Smooth muscle cell (in vitro differentiated cells): ENCODE measurements around the gene ACP5. TPM values are rescaled to one million over a fixed set of nuclear protein-coding genes. Genes with fewer than 3 reads are reported as not detected.

ENCODE experiments used
- polyA plus RNA-seq: library from polyadenylated mRNA; unstranded; fragments of >200 nt; fragmentation: Nextera tagmentation; extraction: Ambion mirVana; gene quantifications from 2 replicates; pipeline ENCODE4 v1.2.1, GENCODE V29; 2016
- total RNA-seq: library from RNA; depleted of rRNA; stranded (reverse); fragments of >200 nt; gene quantifications from 2 replicates; pipeline ENCODE4 v1.2.3, GENCODE V29; 2014

The ACP5 gene
- total and polyA plus RNA-seq, 2 experiments from 2014 or later: 1.9 TPM

Other genes with a start within 250 kb of the ACP5 start
- gene RAB3D, start 238.0 kb downstream of the ACP5 start, total RNA-seq: 11.0 and 11.9 TPM in 2 replicates
- gene RAB3D, start 238.0 kb downstream of the ACP5 start, polyA plus RNA-seq: 6.2 and 7.3 TPM in 2 replicates
- 162 and 163 TPM in 2 replicates for gene TMEM205, start 231.4 kb downstream of the ACP5 start, total RNA-seq
- 118 and 119 TPM in 2 replicates for gene TMEM205, start 231.4 kb downstream of the ACP5 start, polyA plus RNA-seq
- 17.0 and 29.4 TPM in 2 replicates for gene CCDC159, start 231.1 kb downstream of the ACP5 start, total RNA-seq
- 8.7 and 9.8 TPM in 2 replicates for gene CCDC159, start 231.1 kb downstream of the ACP5 start, polyA plus RNA-seq
- 15.1 and 21.4 TPM in 2 replicates for gene PLPPR2, start 222.2 kb downstream of the ACP5 start, total RNA-seq
- gene PLPPR2, start 222.2 kb downstream of the ACP5 start, polyA plus RNA-seq: 54.0 and 67.1 TPM in 2 replicates
- gene SWSAP1, start 203.0 kb downstream of the ACP5 start, total RNA-seq: 0.99 and 1.3 TPM in 2 replicates
- gene SWSAP1, start 203.0 kb downstream of the ACP5 start, polyA plus RNA-seq: 2.7 and 2.8 TPM in 2 replicates
- gene EPOR, start 193.3 kb downstream of the ACP5 start, total RNA-seq: 9.9 and 11.3 TPM in 2 replicates
- gene EPOR, start 193.3 kb downstream of the ACP5 start, polyA plus RNA-seq: 24.9 and 27.4 TPM in 2 replicates
- 5.5 and 9.6 TPM in 2 replicates for gene RGL3, start 158.3 kb downstream of the ACP5 start, total RNA-seq
- gene RGL3, start 158.3 kb downstream of the ACP5 start, polyA plus RNA-seq: 6.6 and 39.0 TPM in 2 replicates
- 1.0 TPM in 1 of 2 replicates, not detected in the other for gene ODAD3, start 142.5 kb downstream of the ACP5 start, total RNA-seq
- gene ODAD3, start 142.5 kb downstream of the ACP5 start, polyA plus RNA-seq: 3.8 and 5.1 TPM in 2 replicates
- 25.9 and 47.4 TPM in 2 replicates for gene PRKCSH, start 142.0 kb downstream of the ACP5 start, total RNA-seq
- gene PRKCSH, start 142.0 kb downstream of the ACP5 start, polyA plus RNA-seq: 165 and 169 TPM in 2 replicates
- not detected in 2 replicates for gene ELAVL3, start 96.6 kb downstream of the ACP5 start, total RNA-seq
- gene ELAVL3, start 96.6 kb downstream of the ACP5 start, polyA plus RNA-seq: not detected in 2 replicates
- gene ZNF653, start 71.8 kb downstream of the ACP5 start, total RNA-seq: 2.2 and 2.9 TPM in 2 replicates
- 5.5 and 10.8 TPM in 2 replicates for gene ZNF653, start 71.8 kb downstream of the ACP5 start, polyA plus RNA-seq
- 20.7 and 21.1 TPM in 2 replicates for gene ECSIT, start 48.5 kb downstream of the ACP5 start, total RNA-seq
- gene ECSIT, start 48.5 kb downstream of the ACP5 start, polyA plus RNA-seq: 32.1 and 34.1 TPM in 2 replicates
- 72.8 and 77.8 TPM in 2 replicates for gene CNN1, start 38.8 kb downstream of the ACP5 start, total RNA-seq
- 99.5 and 125 TPM in 2 replicates for gene CNN1, start 38.8 kb downstream of the ACP5 start, polyA plus RNA-seq
- 18.6 and 20.3 TPM in 2 replicates for gene ELOF1, start 18.4 kb downstream of the ACP5 start, total RNA-seq
- 71.4 and 74.8 TPM in 2 replicates for gene ELOF1, start 18.4 kb downstream of the ACP5 start, polyA plus RNA-seq
- gene ZNF627, start 19.8 kb upstream of the ACP5 start, total RNA-seq: 24.1 and 26.9 TPM in 2 replicates
- 10.6 and 11.7 TPM in 2 replicates for gene ZNF627, start 19.8 kb upstream of the ACP5 start, polyA plus RNA-seq
- gene ZNF823, start 161.3 kb upstream of the ACP5 start, total RNA-seq: 5.7 and 12.1 TPM in 2 replicates
- 0.95 and 1.0 TPM in 2 replicates for gene ZNF823, start 161.3 kb upstream of the ACP5 start, polyA plus RNA-seq
- gene ZNF441, start 189.4 kb upstream of the ACP5 start, total RNA-seq: 7.6 and 9.3 TPM in 2 replicates
- gene ZNF441, start 189.4 kb upstream of the ACP5 start, polyA plus RNA-seq: 2.7 and 2.8 TPM in 2 replicates
- 3.6 and 6.1 TPM in 2 replicates for gene ZNF491, start 220.9 kb upstream of the ACP5 start, total RNA-seq
- gene ZNF491, start 220.9 kb upstream of the ACP5 start, polyA plus RNA-seq: 1.1 and 1.4 TPM in 2 replicates
- 14.5 and 16.8 TPM in 2 replicates for gene ZNF440, start 236.6 kb upstream of the ACP5 start, total RNA-seq
- 3.6 and 5.0 TPM in 2 replicates for gene ZNF440, start 236.6 kb upstream of the ACP5 start, polyA plus RNA-seq